Measurements from ENCODE around the gene KIAA1958. TPM values are rescaled to one million over a fixed set of nuclear protein-coding genes. Genes with fewer than 3 reads are reported as not detected.

KIAA1958 gene
- total and polyA plus RNA-seq, 2 experiments from 2014 or later, result 9.4 to 41.7 TPM

DNA sequence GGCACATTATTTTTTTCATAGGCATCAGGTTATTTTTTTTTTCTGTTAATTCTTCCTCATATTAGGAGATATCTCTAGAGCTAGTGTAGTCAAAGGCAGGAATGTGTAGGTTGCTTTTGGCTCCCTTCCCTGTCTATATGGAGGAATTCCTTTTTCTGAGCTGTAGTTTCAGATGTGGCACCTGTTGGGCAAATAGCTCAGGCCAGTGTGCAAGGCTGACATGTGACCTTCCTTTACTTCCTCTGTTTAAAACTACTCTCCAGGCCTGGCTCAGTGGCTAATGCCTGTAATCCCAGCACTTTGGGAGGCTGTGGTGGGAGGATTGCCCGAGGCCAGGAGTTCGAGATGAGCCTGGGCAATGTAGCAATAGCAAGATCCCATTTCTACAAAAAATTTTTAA, 40.5 kb upstream of the KIAA1958 start (continued):
- TF ChIP-seq EZH2 (IDR thresholded peaks at IDR 0.05; ENCODE audit: low read depth, unreplicated experiment) (no peak), EZH2phosphoT487 (IDR thresholded peaks at IDR 0.05; ENCODE audit: unreplicated experiment) (no peak)

DNA sequence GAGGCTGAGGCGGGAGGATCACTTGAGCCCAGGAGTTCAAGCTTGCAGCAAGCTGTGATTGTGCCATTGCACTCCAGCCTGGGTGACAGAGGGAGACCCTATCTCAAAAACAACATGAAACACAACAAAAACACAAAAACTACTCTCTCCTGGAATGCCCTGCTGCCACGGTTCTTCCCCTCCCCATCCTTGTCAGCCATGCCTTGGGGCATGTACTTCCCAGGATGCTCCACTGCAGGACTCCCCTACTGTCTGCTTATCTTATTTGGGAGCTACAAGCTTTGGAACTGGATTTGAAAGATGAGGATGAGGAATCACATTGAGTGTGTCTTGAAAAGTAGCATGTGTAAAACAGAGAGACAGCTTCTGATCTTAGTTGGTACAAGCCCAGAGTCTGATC, 40.1 kb upstream of the KIAA1958 start:
- Histone ChIP-seq H4K20me1 (replicated peaks; ENCODE audit: insufficient read depth) (no peaks in the 10 kb centered on the region), H3K9me2 (ENCODE audit: insufficient read depth) (no peaks in the 10 kb centered on the region), H3K79me2 (replicated peaks; ENCODE audit: insufficient read depth) (no peaks in the 10 kb centered on the region), H3K27ac (ENCODE audit: low read depth) (no peak overlapping the region), H3K4me1 (ENCODE audit: insufficient read depth) (no peaks in the 10 kb centered on the region), H3K27me3 (ENCODE audit: insufficient read depth) (no peaks in the 10 kb centered on the region), H3K4me2 (no peak overlapping the region), H2AFZ (no peak overlapping the region), H3F3A (replicated peaks; ENCODE audit: low read depth) (no peaks in the 10 kb centered on the region), H3K36me3 (ENCODE audit: insufficient read depth) (no peaks in the 10 kb centered on the region), H3K4me3 (no peak overlapping the region)
- ATAC-seq (no peak), DNase-seq (ENCODE audit: low spot score) (no peak)
- H3K4me1 Mint-ChIP-seq, result no peaks in the 10 kb centered on the region
- H3K9me3 Mint-ChIP-seq, result no peaks in the 10 kb centered on the region
- no peak overlapping the region for H3K4me3 Mint-ChIP-seq
- no peaks in the 10 kb centered on the region for H3K36me3 Mint-ChIP-seq (ENCODE audit: low read depth)
- no peak overlapping the region for H3K27ac Mint-ChIP-seq
- no peaks in the 10 kb centered on the region for H3K27me3 Mint-ChIP-seq (ENCODE audit: insufficient read depth, low read depth, poor library complexity)
- TF ChIP-seq JUNB (IDR thresholded peaks at IDR 0.05; ENCODE audit: unreplicated experiment) (no peak), ZNF114 (CRISPR knock-in tag; IDR thresholded peaks at IDR 0.05) (no peak), NANOG (IDR thresholded peaks at IDR 0.05; ENCODE audit: borderline replicate concordance) (no peak), EZH2phosphoT487 (IDR thresholded peaks at IDR 0.05; ENCODE audit: unreplicated experiment) (no peak), CREB1 (CRISPR knock-in tag; IDR thresholded peaks at IDR 0.05; ENCODE audit: low read depth) (no peak), STAT1 (IDR thresholded peaks at IDR 0.05; ENCODE audit: unreplicated experiment) (no peak), ZNF331 (CRISPR knock-in tag; IDR thresholded peaks at IDR 0.05; ENCODE audit: low read depth) (no peak), POLR2AphosphoS5 (IDR thresholded peaks at IDR 0.05; ENCODE audit: low read depth) (no peak)
- TF ChIP-seq, protein P1, sequence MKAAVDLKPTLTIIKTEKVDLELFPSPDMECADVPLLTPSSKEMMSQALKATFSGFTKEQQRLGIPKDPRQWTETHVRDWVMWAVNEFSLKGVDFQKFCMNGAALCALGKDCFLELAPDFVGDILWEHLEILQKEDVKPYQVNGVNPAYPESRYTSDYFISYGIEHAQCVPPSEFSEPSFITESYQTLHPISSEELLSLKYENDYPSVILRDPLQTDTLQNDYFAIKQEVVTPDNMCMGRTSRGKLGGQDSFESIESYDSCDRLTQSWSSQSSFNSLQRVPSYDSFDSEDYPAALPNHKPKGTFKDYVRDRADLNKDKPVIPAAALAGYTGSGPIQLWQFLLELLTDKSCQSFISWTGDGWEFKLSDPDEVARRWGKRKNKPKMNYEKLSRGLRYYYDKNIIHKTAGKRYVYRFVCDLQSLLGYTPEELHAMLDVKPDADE (IDR thresholded peaks at IDR 0.05), result no peak
- TF ChIP-seq, protein P2, sequence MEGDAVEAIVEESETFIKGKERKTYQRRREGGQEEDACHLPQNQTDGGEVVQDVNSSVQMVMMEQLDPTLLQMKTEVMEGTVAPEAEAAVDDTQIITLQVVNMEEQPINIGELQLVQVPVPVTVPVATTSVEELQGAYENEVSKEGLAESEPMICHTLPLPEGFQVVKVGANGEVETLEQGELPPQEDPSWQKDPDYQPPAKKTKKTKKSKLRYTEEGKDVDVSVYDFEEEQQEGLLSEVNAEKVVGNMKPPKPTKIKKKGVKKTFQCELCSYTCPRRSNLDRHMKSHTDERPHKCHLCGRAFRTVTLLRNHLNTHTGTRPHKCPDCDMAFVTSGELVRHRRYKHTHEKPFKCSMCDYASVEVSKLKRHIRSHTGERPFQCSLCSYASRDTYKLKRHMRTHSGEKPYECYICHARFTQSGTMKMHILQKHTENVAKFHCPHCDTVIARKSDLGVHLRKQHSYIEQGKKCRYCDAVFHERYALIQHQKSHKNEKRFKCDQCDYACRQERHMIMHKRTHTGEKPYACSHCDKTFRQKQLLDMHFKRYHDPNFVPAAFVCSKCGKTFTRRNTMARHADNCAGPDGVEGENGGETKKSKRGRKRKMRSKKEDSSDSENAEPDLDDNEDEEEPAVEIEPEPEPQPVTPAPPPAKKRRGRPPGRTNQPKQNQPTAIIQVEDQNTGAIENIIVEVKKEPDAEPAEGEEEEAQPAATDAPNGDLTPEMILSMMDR (conservative IDR thresholded peaks at IDR 0.05; ENCODE audit: low read depth in 2 of 2), result no peak
- TF ChIP-seq, protein P3, sequence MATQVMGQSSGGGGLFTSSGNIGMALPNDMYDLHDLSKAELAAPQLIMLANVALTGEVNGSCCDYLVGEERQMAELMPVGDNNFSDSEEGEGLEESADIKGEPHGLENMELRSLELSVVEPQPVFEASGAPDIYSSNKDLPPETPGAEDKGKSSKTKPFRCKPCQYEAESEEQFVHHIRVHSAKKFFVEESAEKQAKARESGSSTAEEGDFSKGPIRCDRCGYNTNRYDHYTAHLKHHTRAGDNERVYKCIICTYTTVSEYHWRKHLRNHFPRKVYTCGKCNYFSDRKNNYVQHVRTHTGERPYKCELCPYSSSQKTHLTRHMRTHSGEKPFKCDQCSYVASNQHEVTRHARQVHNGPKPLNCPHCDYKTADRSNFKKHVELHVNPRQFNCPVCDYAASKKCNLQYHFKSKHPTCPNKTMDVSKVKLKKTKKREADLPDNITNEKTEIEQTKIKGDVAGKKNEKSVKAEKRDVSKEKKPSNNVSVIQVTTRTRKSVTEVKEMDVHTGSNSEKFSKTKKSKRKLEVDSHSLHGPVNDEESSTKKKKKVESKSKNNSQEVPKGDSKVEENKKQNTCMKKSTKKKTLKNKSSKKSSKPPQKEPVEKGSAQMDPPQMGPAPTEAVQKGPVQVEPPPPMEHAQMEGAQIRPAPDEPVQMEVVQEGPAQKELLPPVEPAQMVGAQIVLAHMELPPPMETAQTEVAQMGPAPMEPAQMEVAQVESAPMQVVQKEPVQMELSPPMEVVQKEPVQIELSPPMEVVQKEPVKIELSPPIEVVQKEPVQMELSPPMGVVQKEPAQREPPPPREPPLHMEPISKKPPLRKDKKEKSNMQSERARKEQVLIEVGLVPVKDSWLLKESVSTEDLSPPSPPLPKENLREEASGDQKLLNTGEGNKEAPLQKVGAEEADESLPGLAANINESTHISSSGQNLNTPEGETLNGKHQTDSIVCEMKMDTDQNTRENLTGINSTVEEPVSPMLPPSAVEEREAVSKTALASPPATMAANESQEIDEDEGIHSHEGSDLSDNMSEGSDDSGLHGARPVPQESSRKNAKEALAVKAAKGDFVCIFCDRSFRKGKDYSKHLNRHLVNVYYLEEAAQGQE (IDR thresholded peaks at IDR 0.05; ENCODE audit: unreplicated experiment), result no peak
- TF ChIP-seq, protein P4, sequence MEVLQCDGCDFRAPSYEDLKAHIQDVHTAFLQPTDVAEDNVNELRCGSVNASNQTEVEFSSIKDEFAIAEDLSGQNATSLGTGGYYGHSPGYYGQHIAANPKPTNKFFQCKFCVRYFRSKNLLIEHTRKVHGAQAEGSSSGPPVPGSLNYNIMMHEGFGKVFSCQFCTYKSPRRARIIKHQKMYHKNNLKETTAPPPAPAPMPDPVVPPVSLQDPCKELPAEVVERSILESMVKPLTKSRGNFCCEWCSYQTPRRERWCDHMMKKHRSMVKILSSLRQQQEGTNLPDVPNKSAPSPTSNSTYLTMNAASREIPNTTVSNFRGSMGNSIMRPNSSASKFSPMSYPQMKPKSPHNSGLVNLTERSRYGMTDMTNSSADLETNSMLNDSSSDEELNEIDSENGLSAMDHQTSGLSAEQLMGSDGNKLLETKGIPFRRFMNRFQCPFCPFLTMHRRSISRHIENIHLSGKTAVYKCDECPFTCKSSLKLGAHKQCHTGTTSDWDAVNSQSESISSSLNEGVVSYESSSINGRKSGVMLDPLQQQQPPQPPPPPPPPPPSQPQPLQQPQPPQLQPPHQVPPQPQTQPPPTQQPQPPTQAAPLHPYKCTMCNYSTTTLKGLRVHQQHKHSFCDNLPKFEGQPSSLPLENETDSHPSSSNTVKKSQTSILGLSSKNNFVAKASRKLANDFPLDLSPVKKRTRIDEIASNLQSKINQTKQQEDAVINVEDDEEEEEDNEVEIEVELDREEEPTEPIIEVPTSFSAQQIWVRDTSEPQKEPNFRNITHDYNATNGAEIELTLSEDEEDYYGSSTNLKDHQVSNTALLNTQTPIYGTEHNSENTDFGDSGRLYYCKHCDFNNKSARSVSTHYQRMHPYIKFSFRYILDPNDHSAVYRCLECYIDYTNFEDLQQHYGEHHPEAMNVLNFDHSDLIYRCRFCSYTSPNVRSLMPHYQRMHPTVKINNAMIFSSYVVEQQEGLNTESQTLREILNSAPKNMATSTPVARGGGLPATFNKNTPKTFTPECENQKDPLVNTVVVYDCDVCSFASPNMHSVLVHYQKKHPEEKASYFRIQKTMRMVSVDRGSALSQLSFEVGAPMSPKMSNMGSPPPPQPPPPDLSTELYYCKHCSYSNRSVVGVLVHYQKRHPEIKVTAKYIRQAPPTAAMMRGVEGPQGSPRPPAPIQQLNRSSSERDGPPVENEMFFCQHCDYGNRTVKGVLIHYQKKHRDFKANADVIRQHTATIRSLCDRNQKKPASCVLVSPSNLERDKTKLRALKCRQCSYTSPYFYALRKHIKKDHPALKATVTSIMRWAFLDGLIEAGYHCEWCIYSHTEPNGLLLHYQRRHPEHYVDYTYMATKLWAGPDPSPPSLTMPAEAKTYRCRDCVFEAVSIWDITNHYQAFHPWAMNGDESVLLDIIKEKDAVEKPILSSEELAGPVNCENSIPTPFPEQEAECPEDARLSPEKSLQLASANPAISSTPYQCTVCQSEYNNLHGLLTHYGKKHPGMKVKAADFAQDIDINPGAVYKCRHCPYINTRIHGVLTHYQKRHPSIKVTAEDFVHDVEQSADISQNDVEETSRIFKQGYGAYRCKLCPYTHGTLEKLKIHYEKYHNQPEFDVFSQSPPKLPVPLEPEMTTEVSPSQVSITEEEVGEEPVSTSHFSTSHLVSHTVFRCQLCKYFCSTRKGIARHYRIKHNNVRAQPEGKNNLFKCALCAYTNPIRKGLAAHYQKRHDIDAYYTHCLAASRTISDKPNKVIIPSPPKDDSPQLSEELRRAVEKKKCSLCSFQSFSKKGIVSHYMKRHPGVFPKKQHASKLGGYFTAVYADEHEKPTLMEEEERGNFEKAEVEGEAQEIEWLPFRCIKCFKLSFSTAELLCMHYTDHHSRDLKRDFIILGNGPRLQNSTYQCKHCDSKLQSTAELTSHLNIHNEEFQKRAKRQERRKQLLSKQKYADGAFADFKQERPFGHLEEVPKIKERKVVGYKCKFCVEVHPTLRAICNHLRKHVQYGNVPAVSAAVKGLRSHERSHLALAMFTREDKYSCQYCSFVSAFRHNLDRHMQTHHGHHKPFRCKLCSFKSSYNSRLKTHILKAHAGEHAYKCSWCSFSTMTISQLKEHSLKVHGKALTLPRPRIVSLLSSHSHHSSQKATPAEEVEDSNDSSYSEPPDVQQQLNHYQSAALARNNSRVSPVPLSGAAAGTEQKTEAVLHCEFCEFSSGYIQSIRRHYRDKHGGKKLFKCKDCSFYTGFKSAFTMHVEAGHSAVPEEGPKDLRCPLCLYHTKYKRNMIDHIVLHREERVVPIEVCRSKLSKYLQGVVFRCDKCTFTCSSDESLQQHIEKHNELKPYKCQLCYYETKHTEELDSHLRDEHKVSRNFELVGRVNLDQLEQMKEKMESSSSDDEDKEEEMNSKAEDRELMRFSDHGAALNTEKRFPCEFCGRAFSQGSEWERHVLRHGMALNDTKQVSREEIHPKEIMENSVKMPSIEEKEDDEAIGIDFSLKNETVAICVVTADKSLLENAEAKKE (CRISPR knock-in tag; IDR thresholded peaks at IDR 0.05), result no peak
